Measurements from ENCODE around the gene FAM107A. TPM values are rescaled to one million over a fixed set of nuclear protein-coding genes. Genes with fewer than 3 reads are reported as not detected.

FAM107A gene
- total RNA-seq, 1 donor from 2014 or later: 1.3 TPM

- peak; percentile 82 for DNase-seq (ENCODE audit: low read depth)
- no peak overlapping the region for H3K4me3 ChIP-seq (ENCODE audit: low read depth, low read length)
- TF ChIP-seq, protein P1, sequence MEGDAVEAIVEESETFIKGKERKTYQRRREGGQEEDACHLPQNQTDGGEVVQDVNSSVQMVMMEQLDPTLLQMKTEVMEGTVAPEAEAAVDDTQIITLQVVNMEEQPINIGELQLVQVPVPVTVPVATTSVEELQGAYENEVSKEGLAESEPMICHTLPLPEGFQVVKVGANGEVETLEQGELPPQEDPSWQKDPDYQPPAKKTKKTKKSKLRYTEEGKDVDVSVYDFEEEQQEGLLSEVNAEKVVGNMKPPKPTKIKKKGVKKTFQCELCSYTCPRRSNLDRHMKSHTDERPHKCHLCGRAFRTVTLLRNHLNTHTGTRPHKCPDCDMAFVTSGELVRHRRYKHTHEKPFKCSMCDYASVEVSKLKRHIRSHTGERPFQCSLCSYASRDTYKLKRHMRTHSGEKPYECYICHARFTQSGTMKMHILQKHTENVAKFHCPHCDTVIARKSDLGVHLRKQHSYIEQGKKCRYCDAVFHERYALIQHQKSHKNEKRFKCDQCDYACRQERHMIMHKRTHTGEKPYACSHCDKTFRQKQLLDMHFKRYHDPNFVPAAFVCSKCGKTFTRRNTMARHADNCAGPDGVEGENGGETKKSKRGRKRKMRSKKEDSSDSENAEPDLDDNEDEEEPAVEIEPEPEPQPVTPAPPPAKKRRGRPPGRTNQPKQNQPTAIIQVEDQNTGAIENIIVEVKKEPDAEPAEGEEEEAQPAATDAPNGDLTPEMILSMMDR (conservative IDR thresholded peaks at IDR 0.05; ENCODE audit: low read depth, low read length): no peak
These were observed 32.8 kb upstream of the FAM107A start for GRCh38 chr3:58609990-58610389.

GRCh38 chr3:58608648-58609047 is 31.5 kb upstream of the FAM107A start:
- TF ChIP-seq, protein P1 (conservative IDR thresholded peaks at IDR 0.05; ENCODE audit: low read depth, low read length): no peak

DNA sequence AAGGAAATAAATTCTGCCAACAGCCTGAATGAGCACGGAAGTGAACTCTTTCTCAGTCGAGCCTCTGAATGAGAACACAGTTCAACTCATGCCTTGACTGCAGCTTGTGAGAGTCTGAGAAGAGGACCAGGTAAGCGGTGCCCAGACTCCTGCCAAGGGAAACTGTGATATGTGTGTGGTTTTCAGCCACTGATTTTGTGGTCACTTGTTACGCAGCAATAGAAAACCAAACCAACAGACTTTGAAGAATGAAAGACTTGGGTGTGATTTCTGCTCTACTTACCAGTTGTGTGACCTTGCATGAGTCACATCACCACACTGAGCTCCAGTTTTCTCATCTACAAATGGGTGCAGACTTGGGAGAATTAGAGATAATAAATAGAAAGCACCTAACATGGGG is 30.6 kb upstream of the FAM107A start:
- no peak overlapping the region for H3K4me3 ChIP-seq (ENCODE audit: low read depth, low read length)
- DNase-seq (ENCODE audit: low read depth): peak; percentile 93
- TF ChIP-seq, protein P1 (conservative IDR thresholded peaks at IDR 0.05; ENCODE audit: low read depth, low read length): no peak

More at GRCh38 chr3:58608648-58609047, 31.5 kb upstream of the FAM107A start:
- no peak overlapping the region for H3K4me3 ChIP-seq (ENCODE audit: low read depth, low read length)
- DNase-seq (ENCODE audit: low read depth): peak; percentile 84

DNA sequence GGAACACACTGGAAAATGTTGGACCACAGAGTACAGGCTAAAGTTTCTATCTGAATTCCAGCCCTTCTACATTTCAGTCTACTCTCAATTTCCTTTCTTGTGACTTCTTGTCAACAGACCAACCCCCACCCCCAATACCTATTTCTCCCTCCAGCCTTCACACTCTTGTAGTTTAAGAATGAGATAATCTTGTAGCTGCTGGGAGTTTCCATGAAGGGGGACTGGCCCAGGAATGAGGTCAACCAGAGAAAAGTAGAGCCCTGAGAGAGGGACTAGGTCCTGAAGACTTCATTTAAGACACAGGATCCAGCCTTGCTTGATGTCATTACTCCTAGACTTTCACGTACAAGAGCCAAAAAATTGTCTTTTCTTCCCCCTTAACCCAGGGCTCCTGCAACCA is 29.5 kb upstream of the FAM107A start:
- no peak for DNase-seq (ENCODE audit: low read depth)
- TF ChIP-seq, protein P1 (conservative IDR thresholded peaks at IDR 0.05; ENCODE audit: low read depth, low read length): no peak
- H3K4me3 ChIP-seq (ENCODE audit: low read depth, low read length): no peak overlapping the region

GRCh38 chr3:58604031-58604430 is 26.8 kb upstream of the FAM107A start:
- DNase-seq (ENCODE audit: low read depth): no peak
- TF ChIP-seq, protein P1 (conservative IDR thresholded peaks at IDR 0.05; ENCODE audit: low read depth, low read length): no peak

DNA sequence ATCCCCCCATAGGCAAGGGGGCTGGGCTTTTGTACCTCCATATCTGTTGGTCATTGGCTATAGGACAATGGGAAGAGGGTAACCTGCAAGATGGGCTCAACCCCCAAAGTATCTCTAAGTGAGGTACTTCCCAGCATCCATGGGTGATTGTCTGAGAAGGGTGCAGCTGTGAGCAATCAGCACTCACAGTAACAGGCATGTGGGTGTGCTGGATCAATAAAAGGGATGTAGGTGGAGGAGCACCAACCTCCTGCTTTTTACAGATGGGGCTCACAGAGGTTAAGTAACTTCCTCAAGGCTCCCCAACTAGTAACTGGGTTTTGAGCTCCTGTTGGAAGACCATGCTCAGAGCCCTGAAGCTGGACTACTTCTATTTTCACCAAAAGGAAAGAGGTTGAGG is 26.4 kb upstream of the FAM107A start:
- H3K4me3 ChIP-seq (ENCODE audit: low read depth, low read length): no peak overlapping the region
- DNase-seq (ENCODE audit: low read depth): no peak
- TF ChIP-seq, protein P1 (conservative IDR thresholded peaks at IDR 0.05; ENCODE audit: low read depth, low read length): no peak

More at GRCh38 chr3:58604031-58604430, 26.8 kb upstream of the FAM107A start:
- H3K4me3 ChIP-seq (ENCODE audit: low read depth, low read length): no peak overlapping the region

- TF ChIP-seq, protein P1 (conservative IDR thresholded peaks at IDR 0.05; ENCODE audit: low read depth, low read length): no peak
These were observed 20.6 kb upstream of the FAM107A start for GRCh38 chr3:58597770-58598310.

More at GRCh38 chr3:58597770-58598310, 20.6 kb upstream of the FAM107A start:
- no peak overlapping the region for H3K4me3 ChIP-seq (ENCODE audit: low read depth, low read length)
- no peak for DNase-seq (ENCODE audit: low read depth)
